ENCODE measurements around the gene DGKB.

DGKB gene

GRCh38 chr7:14740606-14741005 lies 161.9 kb downstream of the DGKB start:
- TF ChIP-seq CTCF (IDR thresholded peaks at IDR 0.05; ENCODE audit: low read depth, low read length) = no peak
- H3K4me3 ChIP-seq (ENCODE audit: low read depth, low read length) = no peak overlapping the region

GRCh38 chr7:14739841-14740185 lies 162.7 kb downstream of the DGKB start:
- H3K4me3 ChIP-seq (ENCODE audit: low read depth, low read length) = peak overlapping the region; percentile 20; the same call in 1 of the 2 replicates
- no peak for TF ChIP-seq CTCF (IDR thresholded peaks at IDR 0.05; ENCODE audit: low read depth, low read length)

- peak overlapping the region; percentile 20 for H3K4me3 ChIP-seq (ENCODE audit: low read depth, low read length)
Measured at GRCh38 chr7:14739168-14739840, 163.2 kb downstream of the DGKB start.

GRCh38 chr7:14738086-14738485 lies 164.5 kb downstream of the DGKB start:
- TF ChIP-seq CTCF (IDR thresholded peaks at IDR 0.05; ENCODE audit: low read depth, low read length) = no peak
- no peak overlapping the region for H3K4me3 ChIP-seq (ENCODE audit: low read depth, low read length)

More at GRCh38 chr7:14739168-14739840, 163.2 kb downstream of the DGKB start:
- TF ChIP-seq CTCF (IDR thresholded peaks at IDR 0.05; ENCODE audit: low read depth, low read length) = no peak

GRCh38 chr7:14734839-14735321 lies 167.7 kb downstream of the DGKB start:
- H3K4me3 ChIP-seq (ENCODE audit: low read depth, low read length) = no peak overlapping the region
- TF ChIP-seq CTCF (IDR thresholded peaks at IDR 0.05; ENCODE audit: low read depth, low read length) = no peak

GRCh38 chr7:14720785-14721184 lies 181.8 kb downstream of the DGKB start:
- H3K4me3 ChIP-seq (ENCODE audit: low read depth, low read length) = no peak overlapping the region
- TF ChIP-seq CTCF (IDR thresholded peaks at IDR 0.05; ENCODE audit: low read depth, low read length) = no peak

- no peak overlapping the region for H3K4me3 ChIP-seq (ENCODE audit: low read depth, low read length)
- TF ChIP-seq CTCF (IDR thresholded peaks at IDR 0.05; ENCODE audit: low read depth, low read length) = no peak
Measured at GRCh38 chr7:14717816-14718215, 184.7 kb downstream of the DGKB start.

All from WI38 (cell line).